ENCODE results near the gene DDX54.

Gene DDX54, protein sequence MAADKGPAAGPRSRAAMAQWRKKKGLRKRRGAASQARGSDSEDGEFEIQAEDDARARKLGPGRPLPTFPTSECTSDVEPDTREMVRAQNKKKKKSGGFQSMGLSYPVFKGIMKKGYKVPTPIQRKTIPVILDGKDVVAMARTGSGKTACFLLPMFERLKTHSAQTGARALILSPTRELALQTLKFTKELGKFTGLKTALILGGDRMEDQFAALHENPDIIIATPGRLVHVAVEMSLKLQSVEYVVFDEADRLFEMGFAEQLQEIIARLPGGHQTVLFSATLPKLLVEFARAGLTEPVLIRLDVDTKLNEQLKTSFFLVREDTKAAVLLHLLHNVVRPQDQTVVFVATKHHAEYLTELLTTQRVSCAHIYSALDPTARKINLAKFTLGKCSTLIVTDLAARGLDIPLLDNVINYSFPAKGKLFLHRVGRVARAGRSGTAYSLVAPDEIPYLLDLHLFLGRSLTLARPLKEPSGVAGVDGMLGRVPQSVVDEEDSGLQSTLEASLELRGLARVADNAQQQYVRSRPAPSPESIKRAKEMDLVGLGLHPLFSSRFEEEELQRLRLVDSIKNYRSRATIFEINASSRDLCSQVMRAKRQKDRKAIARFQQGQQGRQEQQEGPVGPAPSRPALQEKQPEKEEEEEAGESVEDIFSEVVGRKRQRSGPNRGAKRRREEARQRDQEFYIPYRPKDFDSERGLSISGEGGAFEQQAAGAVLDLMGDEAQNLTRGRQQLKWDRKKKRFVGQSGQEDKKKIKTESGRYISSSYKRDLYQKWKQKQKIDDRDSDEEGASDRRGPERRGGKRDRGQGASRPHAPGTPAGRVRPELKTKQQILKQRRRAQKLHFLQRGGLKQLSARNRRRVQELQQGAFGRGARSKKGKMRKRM

DNA sequence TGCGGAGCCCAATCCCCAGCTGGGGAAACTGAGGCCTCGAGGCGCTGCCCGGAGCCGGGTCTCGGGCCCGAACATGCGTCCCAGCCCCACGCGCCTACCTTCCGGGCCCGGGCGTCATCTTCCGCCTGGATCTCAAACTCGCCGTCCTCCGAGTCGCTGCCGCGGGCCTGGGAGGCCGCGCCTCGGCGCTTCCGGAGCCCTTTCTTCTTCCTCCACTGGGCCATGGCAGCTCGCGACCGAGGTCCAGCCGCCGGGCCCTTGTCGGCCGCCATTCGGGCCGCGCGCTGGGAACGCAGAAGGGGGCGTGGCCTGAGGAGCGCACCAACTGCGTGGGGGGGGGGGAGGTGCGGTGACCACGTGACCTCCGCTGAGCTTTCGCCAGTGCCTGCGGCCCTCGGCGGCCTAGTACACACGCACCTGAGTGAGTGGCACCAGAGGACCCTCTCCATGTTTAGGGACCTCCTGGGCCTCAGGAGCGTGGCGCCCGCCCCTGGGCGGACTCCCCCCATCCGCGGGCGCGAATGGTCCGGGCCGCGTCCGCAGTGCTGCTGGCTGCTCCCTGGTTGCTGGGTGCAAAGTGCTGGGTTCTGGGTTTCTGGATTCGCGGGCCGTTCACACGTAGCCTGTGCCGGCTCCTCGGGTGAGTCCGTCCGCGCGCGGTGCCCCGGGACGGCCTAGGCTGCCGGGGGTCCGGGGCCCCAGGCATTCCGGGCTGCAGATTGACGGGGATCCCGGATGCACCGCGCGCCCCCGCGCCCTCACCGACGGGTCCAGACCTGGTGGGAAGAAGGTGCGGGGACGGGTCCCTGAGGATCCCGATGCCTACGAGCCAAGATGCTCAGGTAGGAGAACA, at the start of gene DDX54, which contains the start of gene RITA1:
Gene DDX54, minus strand, starts transcription at position 299 of the 853 bp plus-strand sequence. Its CDS starts 27 bp downstream, at position 272.
Gene RITA1, plus strand, starts transcription at position 542 of the 853 bp plus-strand sequence. CDS start 1,026 bp downstream, outside the sequence.
- DNase-seq, result peak; percentile 88 to 94 (median 93)

DNA sequence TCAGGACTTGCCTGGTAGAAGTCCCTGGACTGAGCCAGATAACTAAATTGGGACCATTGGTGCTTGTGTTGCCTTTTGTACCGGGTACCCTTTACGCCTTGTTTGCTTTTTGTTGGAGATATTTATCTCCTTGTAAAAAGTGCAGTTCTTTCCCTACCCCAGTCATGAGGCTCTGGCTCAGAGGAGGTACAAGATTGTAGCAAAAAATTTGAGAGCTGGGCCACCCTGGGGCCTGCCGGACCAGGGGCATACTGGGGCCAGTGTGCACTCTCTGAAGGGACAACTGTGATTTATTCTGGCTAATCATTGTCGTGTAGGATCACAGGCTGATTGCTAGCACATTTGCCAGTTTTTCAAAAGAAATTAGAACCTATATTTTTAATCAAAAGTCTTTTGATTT, 49.2 kb upstream of the DDX54 start:
- no peak for DNase-seq

DNA sequence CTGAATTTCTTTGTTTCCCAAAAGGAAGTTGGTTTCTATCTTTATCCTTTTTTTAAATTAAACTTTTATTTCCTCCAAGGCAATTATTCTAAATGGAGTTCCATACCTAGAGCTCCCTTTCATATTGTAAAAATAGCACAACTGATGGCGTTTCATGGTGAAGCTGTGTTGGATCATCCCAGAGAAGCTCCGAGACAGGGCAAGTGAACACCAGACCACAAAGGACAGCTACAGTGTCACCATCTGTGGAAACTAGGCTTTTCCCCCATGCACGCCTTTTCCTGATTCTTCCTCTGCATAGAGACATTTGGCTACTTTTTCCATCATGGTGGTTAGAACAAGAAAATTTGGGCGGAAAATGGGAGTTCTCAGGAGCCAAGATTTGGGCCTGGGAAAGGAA, 48.7 kb upstream of the DDX54 start:
- DNase-seq, result no peak

DNA sequence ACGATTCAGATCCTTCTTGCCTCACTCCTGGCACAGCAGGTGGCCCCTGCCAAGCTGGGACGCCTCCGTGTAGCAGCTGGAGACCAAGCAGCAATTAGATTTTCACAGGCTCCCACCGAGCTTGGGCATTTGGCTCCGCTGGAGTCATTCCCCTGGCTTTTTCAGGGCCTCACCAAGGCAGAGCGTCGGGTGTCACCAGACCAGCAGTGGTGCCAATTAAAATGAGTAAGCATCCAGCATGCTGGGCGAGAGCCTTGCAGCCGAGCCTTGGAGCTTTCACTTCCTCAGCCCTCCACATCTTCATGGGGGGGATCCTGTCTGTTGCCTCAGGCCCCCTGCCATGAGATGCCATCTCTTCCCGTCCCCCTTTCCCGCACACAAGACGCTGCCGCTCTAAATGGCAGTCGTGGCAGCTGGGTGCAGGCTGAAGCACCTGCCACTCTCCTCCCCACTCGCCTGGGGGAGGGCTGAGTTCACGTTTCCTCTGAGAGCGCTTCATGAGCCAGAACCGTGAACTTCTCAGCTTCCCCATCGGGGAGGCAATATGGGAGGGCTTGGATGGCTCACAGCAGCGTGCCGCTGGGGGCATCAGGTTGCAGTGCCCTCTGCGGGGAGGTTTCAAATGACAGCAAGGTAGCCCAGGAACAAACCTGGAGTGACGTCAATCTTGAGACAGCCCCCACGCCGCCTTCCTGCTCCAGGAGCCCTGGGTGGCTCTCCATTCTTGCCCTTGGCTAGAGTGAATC, 47.7 kb upstream of the DDX54 start:
- peak; percentile 90 to 99 (median 95) for DNase-seq

DNA sequence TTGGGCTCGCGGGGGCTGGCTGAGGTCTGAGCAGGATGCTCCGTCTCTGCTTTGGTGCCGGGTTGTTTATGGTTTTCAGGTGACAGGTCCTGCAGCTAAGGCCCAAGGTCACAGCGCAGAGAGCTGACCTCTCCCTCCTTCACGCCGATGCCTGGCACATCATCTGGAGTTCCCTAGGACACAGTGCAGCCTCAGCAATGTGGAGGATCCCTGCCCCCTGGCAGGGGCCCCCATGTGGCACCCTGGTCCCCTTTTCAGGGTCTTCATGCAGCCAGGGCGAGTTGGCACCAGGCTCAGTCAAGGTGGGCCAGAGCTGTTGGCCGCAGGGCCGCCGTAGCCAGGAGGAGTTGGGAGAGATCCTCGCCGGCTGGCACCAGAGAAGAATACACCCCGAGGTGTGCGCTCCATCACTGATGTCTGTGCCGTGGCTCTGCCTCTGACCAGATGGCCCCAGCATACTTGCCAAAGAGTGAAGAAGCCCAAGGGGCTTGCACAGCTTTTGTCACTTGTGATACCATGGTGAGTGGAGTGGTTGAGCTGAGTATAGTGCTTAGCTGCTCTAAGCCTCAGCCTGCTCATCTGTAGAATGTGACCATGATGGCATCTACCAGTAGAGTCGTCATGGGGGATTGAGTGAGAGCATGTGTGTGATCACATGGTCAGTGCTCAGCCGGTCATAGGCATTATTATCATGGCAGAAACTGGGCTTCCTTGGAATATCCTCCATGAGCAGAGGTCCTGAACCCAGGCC, 47.0 kb upstream of the DDX54 start:
- DNase-seq, result no peak

DNA sequence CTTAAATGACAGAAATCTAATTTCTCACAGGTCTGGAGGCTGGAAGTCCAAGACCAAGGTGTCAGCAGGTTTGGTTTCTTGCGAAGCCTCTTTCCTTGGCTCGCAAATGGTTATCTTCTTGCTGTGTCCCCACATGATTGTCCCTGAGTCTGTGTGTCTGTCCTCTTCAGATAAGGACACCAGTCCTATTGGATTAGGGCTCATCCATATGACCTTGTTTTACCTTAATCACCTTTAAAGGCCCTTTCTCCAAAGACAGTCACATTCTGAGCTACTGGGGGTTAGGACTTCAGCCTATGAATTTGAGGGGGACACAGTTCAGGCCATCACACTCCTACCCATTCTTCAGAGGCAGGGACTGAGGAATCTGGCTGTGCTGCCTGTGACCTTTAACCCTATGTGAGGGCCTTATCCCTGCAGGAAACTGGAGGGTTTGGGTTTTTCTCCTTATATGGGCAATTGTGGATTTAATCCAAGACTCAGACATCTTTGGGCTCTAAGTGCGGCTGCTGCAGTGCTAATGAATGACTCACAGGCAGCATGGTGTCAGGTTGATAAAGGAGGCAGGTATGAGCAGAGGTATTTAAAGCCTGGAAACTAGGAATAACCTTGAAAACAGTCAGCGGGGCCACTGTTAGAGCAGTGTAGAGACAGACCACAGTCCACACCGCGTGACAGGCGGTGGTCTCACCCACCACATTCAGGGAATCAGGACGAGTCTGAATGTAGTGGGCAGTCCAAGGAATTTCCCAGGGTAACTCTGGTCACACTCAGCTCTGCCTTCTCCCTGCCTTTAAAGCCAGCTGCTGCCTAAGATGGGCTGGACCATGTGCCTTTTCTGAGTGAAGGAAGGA, 46.2 kb upstream of the DDX54 start:
- DNase-seq, result no peak

DNA sequence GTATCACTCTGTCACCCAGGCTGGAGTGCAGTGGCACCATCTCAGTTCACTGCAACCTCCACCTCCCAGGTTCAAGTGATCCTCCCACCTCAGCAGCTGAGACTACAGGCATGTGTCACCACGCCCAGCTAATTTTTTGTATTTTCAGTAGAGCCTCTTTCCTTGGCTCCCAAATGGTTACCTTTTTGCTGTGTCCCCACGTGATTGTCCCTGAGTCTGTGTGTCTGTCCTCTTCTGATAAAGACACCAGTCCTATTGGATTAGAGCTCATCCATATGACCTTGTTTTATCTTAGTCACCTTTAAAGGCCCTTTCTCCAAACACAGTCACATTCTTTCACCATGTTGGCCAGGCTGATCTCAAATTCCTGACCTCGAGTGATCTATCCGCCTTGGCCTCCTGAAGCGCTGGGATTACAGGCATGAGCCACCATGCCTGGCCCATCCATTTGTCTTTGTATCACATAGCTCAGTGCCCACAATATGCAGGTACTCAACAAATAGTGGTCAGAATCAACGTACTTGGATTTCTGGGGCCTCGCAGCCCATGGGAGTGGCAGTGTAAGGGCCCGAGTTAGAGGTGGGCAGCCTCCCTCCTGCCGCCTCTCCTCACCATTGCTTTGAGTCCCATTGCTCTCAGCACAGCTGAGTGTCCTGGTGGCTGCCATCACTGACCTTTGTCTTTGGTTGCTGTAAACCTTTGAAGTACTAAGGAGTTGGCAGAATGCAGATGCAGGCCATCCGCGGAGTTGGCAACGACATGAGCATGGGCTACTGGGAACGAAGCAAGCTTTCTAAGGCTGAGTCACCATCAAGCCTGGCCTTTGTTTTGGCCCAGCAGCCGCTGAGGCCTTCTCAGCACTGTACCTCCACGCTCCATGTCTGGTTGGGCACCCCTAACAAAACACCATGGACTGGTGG, 45.3 kb upstream of the DDX54 start:
- DNase-seq, result no peak

DNA sequence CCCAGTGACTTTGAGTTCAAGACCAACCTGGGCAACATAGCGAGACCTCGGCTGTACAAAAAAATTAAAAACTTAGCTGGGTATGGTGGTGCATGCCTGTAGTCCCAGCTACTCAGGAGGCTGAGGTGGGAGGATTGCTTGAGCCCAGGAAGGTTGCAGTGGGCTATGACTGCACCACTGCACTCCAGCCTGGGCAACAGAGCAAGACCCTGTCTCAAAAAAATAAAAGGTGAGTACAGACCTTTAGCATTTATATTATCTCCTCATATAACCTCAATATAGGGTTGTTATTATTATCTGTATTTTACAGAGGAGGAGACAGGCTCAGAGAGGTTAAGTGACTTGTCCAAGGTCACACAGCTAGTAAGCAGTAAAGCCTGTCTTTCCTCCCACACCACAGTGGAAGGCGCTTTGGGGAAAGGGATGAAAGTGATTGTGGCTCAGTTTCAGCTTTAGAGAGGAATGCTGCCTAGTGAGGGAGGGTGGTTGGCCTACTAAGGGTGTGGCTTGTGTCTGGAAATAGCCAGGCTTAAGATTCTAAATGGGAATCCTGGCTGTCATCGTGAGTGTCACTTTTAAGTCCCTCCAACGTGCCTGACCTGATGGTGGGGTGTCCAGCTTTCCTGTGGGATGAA, 43.2 kb upstream of the DDX54 start:
- no peak for DNase-seq

DNA sequence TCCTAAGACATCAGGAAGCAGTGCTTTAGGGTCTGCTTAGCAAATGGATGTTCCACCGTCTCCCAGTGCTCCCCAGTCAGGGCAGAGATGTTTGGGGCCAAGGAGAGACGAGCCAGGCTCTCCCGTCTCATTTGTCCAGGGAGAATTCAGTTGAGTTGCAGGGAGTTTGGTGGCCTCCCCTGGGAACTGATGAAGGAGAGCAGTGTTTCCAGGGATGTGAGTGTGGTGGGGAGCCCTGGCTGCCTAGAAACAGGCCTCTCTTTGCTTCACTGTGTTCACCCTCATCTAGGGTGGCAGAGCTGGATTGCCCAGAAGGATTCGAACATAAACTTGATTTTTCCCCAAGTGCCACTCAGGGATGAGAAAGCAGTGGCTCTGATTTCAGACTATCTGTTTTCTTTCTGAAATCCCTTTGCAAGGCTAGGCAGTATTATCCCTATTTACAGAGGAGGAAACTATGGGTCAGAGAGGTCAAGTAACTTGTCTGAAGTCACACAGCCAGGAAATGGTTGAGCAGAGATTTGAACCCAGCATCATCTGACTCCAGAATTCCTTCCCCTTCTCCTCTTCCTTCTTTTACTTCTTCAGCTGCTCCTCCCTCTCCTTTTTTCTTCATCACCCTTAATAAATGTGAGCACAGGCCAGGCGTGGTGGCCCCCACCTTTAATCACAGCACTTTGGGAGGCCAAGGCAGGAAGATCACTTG, 42.6 kb upstream of the DDX54 start:
- no peak for DNase-seq

DNA sequence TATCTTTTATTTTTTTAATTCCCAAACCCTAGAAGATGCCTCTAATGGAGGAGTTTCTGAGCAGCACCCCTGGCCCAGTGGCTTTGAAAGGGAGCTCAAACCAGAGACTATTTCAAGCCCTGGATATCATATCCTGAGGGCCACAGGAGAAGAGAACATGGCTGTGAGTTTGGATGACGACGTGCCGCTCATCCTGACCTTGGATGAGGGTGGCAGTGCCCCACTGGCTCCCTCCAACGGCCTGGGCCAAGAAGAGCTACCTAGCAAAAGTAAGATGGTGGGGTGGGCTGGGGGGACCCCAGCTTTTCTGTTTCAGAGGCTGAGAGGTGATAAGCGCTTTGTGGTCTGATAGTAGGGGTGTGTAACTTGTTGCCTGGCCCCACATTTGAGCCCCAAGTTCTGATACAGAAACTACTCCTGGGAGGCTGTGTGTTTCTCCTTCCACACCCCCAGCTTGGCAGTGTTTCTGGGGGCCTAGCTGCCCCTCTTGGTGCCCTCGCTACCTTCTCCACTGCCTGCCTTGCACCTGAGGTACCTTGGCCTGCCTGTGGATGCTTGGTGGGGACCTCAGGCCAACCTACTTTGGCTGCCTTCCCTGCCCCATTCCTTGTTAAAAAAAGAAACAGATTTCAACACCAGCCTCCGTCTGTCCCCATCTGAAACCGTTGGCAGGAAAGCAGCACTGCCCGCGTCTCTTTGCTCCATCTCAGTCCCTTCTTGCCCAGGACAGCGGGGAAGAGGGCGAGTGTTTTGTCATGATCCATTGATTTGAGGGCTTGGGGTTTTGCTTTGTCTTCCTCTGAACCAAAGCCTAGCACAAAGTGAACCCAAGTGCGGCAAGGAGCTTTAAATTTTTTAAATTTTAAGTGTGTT, 41.7 kb upstream of the DDX54 start:
- DNase-seq, result no peak

DNA sequence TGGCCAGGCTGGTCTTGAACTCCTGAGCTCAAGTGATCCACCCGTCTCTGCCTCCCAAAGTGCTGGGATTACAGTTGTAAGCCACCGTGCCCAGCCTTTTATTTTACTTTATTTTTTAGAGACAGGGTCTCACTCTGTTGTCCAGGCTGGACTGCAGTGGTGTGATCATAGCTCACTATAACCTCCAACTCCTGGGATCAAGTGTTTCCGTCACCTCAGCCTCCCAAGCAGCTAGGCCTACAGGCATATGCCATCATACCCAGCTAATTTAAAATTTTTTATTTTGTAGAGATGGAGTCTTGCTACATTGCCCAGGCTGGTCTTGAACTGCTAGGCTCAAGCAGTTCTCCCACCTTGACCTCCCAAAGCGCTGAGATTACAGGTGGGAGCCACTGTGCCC, 39.7 kb upstream of the DDX54 start:
- DNase-seq, result no peak

DNA sequence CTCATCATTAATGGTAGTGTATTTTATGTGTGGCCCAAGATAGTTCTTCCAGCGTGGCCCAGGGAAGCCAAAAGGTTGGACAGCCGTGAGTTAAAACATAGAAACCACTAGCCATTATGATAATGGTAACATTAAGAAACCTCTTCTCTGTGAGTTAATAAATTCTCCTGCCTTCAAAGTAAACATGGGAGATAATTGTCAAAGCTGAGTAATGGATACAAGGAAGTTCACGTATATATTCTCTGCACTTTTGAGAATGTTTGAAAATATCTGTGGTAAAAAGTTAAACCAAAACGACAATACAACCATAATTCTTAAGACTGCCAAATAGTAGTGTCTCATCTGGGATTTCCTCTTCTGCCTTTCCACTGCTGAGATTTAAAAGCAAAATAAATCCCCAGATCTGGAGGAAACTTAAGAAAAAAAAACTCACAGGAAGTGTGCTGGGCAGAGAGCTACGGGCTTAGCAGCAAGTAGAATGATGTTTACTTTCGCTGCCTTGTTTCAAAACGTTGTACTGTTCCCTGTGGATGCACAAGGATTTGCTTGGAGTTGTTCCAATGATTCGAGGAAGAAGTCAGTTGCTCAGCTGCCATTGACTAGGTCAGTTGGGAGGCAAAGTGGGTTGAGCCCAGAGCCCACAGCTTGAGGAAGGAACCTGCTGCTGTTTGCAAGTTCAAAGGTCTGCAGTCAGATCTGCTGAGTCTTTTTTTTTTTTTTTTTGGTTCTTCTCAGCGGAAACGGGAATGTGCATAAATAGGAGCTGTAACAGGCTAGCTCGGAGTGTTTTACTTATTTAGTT, 37.7 kb upstream of the DDX54 start:
- peak; percentile 14 to 80 (median 70) for DNase-seq

DNA sequence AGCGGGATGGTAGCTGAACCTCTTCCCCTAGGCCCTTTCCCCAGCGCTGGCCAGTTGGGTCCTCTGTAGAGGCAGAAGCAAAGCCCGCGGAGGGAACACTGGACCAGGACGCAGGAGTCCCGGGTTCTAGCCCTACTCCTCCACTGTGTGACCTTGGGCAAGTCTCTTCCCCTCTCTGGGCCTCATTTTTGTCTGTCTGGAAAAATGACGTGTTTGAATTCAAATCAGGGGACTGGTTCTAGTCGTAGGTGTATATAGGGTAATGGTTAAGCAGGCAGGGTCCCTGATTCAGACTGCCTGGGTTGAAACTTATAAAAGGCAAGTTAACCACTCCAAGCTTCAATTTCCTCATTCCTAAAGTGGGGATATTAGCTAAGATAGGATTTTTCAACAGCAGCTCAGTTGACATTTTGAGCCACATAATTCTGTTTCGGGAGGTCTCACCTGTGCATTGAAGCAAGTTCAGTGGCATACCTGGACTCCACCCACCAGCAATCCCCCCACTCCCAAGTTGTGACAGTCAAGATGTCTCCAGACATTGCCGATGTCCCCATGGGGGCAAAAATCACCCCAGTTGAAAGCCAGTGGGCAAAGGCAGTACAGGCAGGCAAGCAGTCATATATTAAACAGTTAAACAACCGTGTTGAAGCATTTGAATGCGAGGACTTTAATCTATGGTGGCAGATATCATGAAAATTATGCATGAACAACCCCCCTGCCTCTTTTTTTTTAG, 36.9 kb upstream of the DDX54 start:
- peak in 1 of 3 experiments; percentile 34 for DNase-seq

DNA sequence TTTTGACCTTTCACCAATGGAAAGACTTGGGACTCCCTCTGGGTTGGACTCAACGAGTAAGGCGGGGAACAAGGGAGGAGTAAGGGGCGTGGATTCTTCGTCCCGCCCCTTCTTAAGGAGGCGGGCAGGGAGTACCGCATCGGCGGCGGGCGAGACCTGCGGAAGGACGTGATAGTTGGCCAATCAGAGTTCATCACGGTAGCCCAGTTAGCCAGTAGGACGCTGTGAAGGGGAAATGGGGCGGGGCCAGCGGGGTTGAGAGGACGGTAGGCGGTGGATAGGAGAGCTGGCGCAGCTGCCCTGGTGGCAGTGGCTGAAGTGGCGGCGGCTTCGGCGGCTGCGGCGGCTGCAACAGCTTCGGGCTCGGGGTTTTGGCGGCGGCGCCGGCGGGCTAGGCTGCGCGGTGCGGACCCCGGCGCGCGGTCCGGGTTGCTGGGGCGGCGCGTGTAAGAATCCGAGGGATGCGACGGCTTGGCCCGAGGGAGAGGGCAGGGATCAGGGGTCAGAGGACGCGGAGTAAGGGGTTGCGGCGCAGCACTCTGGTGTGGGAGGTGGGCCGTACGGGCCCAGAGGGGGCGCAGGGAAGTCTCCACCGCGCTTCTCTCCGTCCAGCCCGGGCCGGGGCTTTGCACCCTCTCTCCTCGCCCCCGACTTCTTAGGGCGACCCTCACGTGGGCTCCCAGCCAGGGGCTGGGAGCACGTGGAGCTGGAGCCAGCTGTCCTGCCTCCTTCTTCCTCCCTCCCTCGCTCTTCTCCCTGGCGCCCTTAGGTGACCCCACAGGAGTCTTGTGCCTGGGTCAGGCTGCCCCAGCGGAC, 36.1 kb upstream of the DDX54 start, which contains the start of gene TPCN1:
Gene TPCN1, plus strand, starts transcription at position 284 of the 816 bp plus-strand sequence. CDS start 5,389 bp downstream, outside the sequence.
- peak; percentile 100 for DNase-seq

Data from NCI-H1417 (cell line).